ENCODE data around the gene EGLN2. TPM values are rescaled to one million over a fixed set of nuclear protein-coding genes. Genes with fewer than 3 reads are reported as not detected.
"Not testable (repeated sequence)": the region's sequence is repeated elsewhere in the genome, so short reads cannot be mapped to it uniquely, and the experiment has no call there.

The EGLN2 gene
- total and polyA plus RNA-seq, 2 of the 4 experiments (the other 2 are of a cell fraction), result 54.1 to 60.2 TPM

DNA sequence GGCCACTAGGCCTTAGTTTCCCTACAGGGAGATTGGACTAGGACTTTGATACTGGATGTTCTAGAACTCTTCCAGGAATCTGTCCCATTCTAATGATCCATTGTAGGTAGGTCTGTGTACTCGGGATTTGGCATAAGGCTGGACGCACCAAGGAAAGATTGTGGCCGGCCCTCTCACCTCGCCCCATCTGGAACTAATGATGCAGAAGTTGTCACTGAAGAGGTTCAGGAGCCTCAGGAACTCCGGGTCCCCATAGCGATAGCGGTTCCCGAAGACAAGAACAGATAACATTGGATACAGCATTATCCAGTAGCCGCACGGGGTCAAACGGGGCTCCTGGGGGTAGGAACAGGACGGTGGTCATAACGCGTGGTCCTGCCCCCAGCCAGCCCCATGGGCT is 11.2 kb downstream of the EGLN2 start:
- no TSS peak for BruUV-seq (replicated peaks)
- Histone ChIP-seq H4K8ac (ENCODE audit: low read depth in 2 of 2, low read length in 2 of 2) (no peak overlapping the region; a peak in 1 of 4 replicates), H4K5ac (ENCODE audit: low read depth, low read length) (no peak overlapping the region), H2AK5ac (ENCODE audit: low read depth, low read length) (0 out of 2 replicates have a peak overlapping the region, but pooled peaks have one; percentile 4), H3K4me2 (ENCODE audit: low read depth, low read length) (peak overlapping the region; percentile 10; the same call in 1 of the 2 replicates), H3K4me3 (ENCODE audit: insufficient read depth, low read depth, low read length) (no peak overlapping the region), H2BK120ac (ENCODE audit: low read depth, low read length) (no peak overlapping the region), H3K27ac (ENCODE audit: insufficient read depth, low read length) (peak overlapping the region; percentile 7; the same call in 1 of the 2 replicates), H3K4ac (ENCODE audit: low read depth, low read length) (peak overlapping the region; percentile 22; the same call in 1 of the 2 replicates), H2AK9ac (replicated peaks; ENCODE audit: low read depth, low read length, poor library complexity) (no peak overlapping the region), H3K9ac (ENCODE audit: low read depth, low read length) (no peak overlapping the region), H3K23ac (ENCODE audit: low read depth, low read length) (peak overlapping the region; percentile 42; the same call in 1 of the 2 replicates), H2BK20ac (ENCODE audit: low read depth, low read length) (no peak overlapping the region), H3K14ac (replicated peaks; ENCODE audit: low read depth, low read length) (no peak overlapping the region), H3K9me3 (ENCODE audit: control insufficient read depth, insufficient read depth, low read length) (no peaks in the 10 kb centered on the region), H3K79me1 (ENCODE audit: low read depth in 1 of 2, low read length in 2 of 2) (peaks cover 24 to 56% of the 10 kb centered on the region in 2 experiments), H3K56ac (ENCODE audit: extremely low read depth, insufficient read depth, low read length) (no peak overlapping the region), H2BK15ac (ENCODE audit: low read depth, low read length) (no peak overlapping the region), H3K4me1 (ENCODE audit: control insufficient read depth, insufficient read depth, low read length) (peaks cover 12% of the 10 kb centered on the region), H2BK5ac (ENCODE audit: low read depth, low read length, poor library complexity, severe bottlenecking) (no peak overlapping the region), H4K20me1 (ENCODE audit: insufficient read depth, low read length) (peaks cover 46% of the 10 kb centered on the region), H3K18ac (ENCODE audit: low read depth, low read length) (no peak overlapping the region), H2AFZ (replicated peaks; ENCODE audit: low read length, poor library complexity) (no peak overlapping the region), H3K27me3 (ENCODE audit: control insufficient read depth, insufficient read depth, low read length) (no peaks in the 10 kb centered on the region), H3K9me1 (ENCODE audit: insufficient read depth, low read length) (peaks cover 7% of the 10 kb centered on the region), H4K91ac (ENCODE audit: insufficient read depth, low read depth, low read length) (no peak overlapping the region), H3K36me3 (ENCODE audit: control insufficient read depth, insufficient read depth, low read length) (peaks cover 35% of the 10 kb centered on the region)
- ATAC-seq (ENCODE audit: low read depth) (no peak), DNase-seq (no peak)
- ChIA-PET POLR2A (ENCODE audit: unreplicated experiment) (no interaction called here), CTCF (no interaction called here)
- intact Hi-C loops (cut with micrococcal nuclease) (no loop called here), in situ Hi-C loops (cut with MboI; ENCODE audit: low sequenced_read_pairs) (no loop called here), dilution Hi-C loops (cut with HindIII; ENCODE audit: low sequenced_read_pairs, unreplicated experiment) (no loop called here)
- TF ChIP-seq RCOR1 (IDR thresholded peaks at IDR 0.05; ENCODE audit: insufficient replicate concordance, low read length) (no peak), USF2 (IDR thresholded peaks at IDR 0.05; ENCODE audit: low read depth, low read length) (no peak), FOS (IDR thresholded peaks at IDR 0.05; ENCODE audit: low read depth, low read length) (no peak), RAD21 (IDR thresholded peaks at IDR 0.05; ENCODE audit: low read length) (no peak)
- WGBS, 2 experiments (ENCODE audit: extremely low coverage in 2 of 2, insufficient read length in 1 of 2), result no CpG with 5 or more reads among the region's 14 CpGs

DNA sequence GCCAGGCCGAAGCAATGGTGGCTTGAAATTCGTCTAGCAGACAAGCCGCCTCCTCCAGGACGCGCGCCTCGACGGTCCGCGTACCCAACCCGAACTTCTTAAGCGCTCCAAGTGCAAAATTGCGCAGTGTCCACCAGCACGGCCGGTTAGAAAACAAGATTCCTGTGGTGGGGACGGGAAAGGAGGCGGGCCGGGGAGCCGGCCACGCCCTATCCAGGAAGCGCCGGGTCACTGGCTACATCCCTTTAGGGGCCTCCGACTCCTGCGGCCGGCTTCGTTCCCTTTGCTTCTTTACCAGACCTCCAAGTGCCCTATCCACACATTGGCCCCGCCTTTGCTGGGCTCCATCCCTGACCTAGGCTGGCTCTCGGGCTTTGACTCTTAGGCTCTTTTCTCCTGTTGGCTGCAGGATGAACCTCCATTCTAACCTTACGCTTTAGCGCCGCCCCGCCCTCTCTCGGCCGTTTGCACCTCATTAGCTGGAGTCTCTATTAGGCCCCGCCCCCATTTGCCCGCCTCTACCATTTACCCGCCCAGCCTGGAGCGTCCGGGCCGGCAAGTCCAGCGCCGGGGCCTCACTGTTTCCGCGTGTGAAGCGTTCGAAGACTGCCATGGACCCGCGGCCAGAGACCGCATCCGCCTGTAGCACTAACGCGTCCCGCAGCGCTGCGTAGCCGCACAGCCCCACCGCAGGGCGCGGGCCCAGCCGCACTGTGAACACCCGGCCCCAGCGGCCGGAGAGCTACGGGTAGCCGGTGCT is 11.8 kb downstream of the EGLN2 start:
- H3K4me3 ChIP-seq (ENCODE audit: insufficient read depth, low read depth, low read length), result peak overlapping the region; percentile 27
- H3K56ac ChIP-seq (ENCODE audit: extremely low read depth, insufficient read depth, low read length); H2AK9ac ChIP-seq (replicated peaks; ENCODE audit: low read depth, low read length, poor library complexity); intact Hi-C loops (cut with micrococcal nuclease); dilution Hi-C loops (cut with HindIII; ENCODE audit: low sequenced_read_pairs, unreplicated experiment); H4K5ac ChIP-seq (ENCODE audit: low read depth, low read length); in situ Hi-C loops (cut with MboI; ENCODE audit: low sequenced_read_pairs); H2BK15ac ChIP-seq (ENCODE audit: low read depth, low read length); BruUV-seq (replicated peaks); H3K14ac ChIP-seq (replicated peaks; ENCODE audit: low read depth, low read length); H3K23ac ChIP-seq (ENCODE audit: low read depth, low read length); CTCF ChIA-PET; H4K91ac ChIP-seq (ENCODE audit: insufficient read depth, low read depth, low read length); H2BK20ac ChIP-seq (ENCODE audit: low read depth, low read length); H2BK5ac ChIP-seq (ENCODE audit: low read depth, low read length, poor library complexity, severe bottlenecking); H3K27me3 ChIP-seq (ENCODE audit: control insufficient read depth, insufficient read depth, low read length); H3K18ac ChIP-seq (ENCODE audit: low read depth, low read length); H2AK5ac ChIP-seq (ENCODE audit: low read depth, low read length); H3K9me1 ChIP-seq (ENCODE audit: insufficient read depth, low read length); H3K9ac ChIP-seq (ENCODE audit: low read depth, low read length); H3K9me3 ChIP-seq (ENCODE audit: control insufficient read depth, insufficient read depth, low read length); H2BK120ac ChIP-seq (ENCODE audit: low read depth, low read length): not testable (repeated sequence)
- H3K79me1 ChIP-seq (ENCODE audit: low read depth in 1 of 2, low read length in 2 of 2), result peaks cover 21 to 49% of the 10 kb centered on the region in 2 experiments
- H3K4me1 ChIP-seq (ENCODE audit: control insufficient read depth, insufficient read depth, low read length), result peaks cover 12% of the 10 kb centered on the region
- H3K27ac ChIP-seq (ENCODE audit: insufficient read depth, low read length), result peak overlapping the region; percentile 32; the same call in 1 of the 2 replicates
- peak overlapping the region; percentile 93 for H2AFZ ChIP-seq (replicated peaks; ENCODE audit: low read length, poor library complexity)
- POLR2A ChIA-PET (ENCODE audit: unreplicated experiment), result interaction anchor here (0.6 kb wide), 1 partner anchor 8 kb away, joined by 4 read pairs; no protein-coding TSS in a partner anchor
- peaks cover 39% of the 10 kb centered on the region for H4K20me1 ChIP-seq (ENCODE audit: insufficient read depth, low read length)
- peak overlapping the region; percentile 81; the same call in 1 of the 2 replicates for H3K4ac ChIP-seq (ENCODE audit: low read depth, low read length)
- peak overlapping the region; percentile 61 to 79; a peak in 1 of 4 replicates for H4K8ac ChIP-seq (ENCODE audit: low read depth in 2 of 2, low read length in 2 of 2)
- ATAC-seq (ENCODE audit: low read depth) (peak; percentile 87), DNase-seq (peak; percentile 61)
- peak overlapping the region; percentile 30 for H3K4me2 ChIP-seq (ENCODE audit: low read depth, low read length)
- H3K36me3 ChIP-seq (ENCODE audit: control insufficient read depth, insufficient read depth, low read length), result peaks cover 29% of the 10 kb centered on the region; the same call in 1 of the 2 replicates
- no CpG with 5 or more reads among the region's 65 CpGs for WGBS, 2 experiments (ENCODE audit: extremely low coverage in 2 of 2, insufficient read length in 1 of 2)
